ENCODE results near the gene DNAH17.

GRCh38 chr17:78622491-78623265 is 45.5 kb upstream of the DNAH17 start:
- TF ChIP-seq EZH2phosphoT487 (IDR thresholded peaks at IDR 0.05; ENCODE audit: insufficient read depth, low read depth) (no peak), EZH2 (IDR thresholded peaks at IDR 0.05; ENCODE audit: insufficient read depth, poor library complexity, severe bottlenecking) (no peak)
